Activated gamma-delta T cell treated with anti-CD3 and anti-CD28 coated beads, Interleukin-2, amount 50 U/mL, for 16 hours (primary cell): ENCODE data around the gene NOX5.

Source experiments
- DNase-seq: peaks from one replicate; pipeline ENCODE4 v3.0.0-alpha.2; 2020; ENCODE audit warnings: low read depth

The NOX5 gene

GRCh38 chr15:69104050-69104750 is 89.7 kb downstream of the NOX5 start:
- DNase-seq = no peak

GRCh38 chr15:69105451-69105985 is 91.0 kb downstream of the NOX5 start:
- no peak for DNase-seq

- no peak for DNase-seq
These were observed 92.6 kb downstream of the NOX5 start for GRCh38 chr15:69107025-69107620.
